ENCODE data around the gene SNX24.

SNX24 gene

DNA sequence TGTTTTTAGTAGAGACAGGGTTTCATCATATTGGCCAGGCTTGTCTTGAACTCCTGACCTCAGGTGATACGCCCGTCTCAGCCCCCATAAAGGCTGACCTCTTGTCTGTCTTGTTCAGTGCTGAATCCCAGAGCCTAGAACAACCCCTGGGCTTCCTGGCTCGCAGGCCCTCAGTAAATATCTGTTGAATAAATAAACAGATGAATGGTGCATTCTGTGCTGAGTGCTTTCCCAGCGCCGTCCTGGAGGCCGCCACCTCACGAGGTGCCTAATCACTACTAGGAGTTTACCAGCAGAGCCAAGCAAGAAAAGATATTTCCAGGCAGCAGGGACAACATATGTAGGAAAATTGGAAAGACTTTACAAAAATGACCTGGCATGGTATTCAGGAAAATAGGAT is 88.5 kb downstream of the SNX24 start:
- TF ChIP-seq, protein P1, sequence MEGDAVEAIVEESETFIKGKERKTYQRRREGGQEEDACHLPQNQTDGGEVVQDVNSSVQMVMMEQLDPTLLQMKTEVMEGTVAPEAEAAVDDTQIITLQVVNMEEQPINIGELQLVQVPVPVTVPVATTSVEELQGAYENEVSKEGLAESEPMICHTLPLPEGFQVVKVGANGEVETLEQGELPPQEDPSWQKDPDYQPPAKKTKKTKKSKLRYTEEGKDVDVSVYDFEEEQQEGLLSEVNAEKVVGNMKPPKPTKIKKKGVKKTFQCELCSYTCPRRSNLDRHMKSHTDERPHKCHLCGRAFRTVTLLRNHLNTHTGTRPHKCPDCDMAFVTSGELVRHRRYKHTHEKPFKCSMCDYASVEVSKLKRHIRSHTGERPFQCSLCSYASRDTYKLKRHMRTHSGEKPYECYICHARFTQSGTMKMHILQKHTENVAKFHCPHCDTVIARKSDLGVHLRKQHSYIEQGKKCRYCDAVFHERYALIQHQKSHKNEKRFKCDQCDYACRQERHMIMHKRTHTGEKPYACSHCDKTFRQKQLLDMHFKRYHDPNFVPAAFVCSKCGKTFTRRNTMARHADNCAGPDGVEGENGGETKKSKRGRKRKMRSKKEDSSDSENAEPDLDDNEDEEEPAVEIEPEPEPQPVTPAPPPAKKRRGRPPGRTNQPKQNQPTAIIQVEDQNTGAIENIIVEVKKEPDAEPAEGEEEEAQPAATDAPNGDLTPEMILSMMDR (IDR thresholded peaks at IDR 0.05; ENCODE audit: control extremely low read depth, extremely low read depth, low read depth, missing control alignments): no peak
- ChIA-PET CTCF (no interaction called here), POLR2A (no interaction called here)
- DNase-seq (ENCODE audit: extremely low spot score): no peak

DNA sequence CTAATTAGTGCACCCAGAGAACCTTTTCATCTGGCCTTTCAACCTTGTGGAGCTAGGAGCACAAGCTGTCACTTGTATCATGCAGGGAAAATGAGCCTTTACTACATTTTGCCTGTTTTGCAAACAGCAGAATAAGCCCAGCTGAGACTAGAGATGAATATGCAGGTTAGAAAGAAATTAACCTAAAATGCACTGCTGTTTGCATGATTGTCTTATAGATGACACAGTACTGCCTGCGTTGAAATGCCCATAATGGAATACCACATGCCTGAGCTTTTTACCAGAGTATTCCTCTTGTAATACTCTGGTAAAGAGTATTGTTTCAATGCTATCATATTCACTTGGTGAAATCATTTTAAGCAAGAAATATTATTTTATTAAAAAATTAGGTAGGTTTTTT is 90.7 kb downstream of the SNX24 start:
- CTCF ChIA-PET: interaction anchor here (1.5 kb wide), 1 partner anchor 10 kb away, joined by 9 read pairs; no protein-coding TSS in a partner anchor
- POLR2A ChIA-PET: no interaction called here
- TF ChIP-seq, protein P1 (IDR thresholded peaks at IDR 0.05; ENCODE audit: control extremely low read depth, extremely low read depth, low read depth, missing control alignments): no peak
- no peak for DNase-seq (ENCODE audit: extremely low spot score)

DNA sequence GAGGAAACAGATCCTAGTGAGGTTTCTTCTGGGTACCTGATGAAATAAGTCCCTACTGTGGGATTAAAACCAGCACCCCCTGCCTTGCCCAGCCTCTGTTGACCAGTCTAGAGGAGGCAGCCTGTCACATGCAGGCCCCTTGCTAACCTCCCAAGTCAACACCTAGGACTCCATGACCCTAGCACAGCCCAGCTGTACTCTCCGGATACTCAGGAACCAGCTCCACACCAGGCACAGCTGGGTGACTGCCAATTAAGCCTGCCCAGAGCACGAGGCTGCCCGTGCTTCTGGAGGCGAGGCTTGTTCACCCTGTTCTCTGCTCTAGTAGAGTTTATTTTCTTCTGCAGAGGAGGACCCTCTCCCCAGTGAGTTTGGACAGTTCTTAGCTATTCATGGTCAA is 92.5 kb downstream of the SNX24 start:
- TF ChIP-seq, protein P1 (IDR thresholded peaks at IDR 0.05; ENCODE audit: control extremely low read depth, extremely low read depth, low read depth, missing control alignments): no peak
- CTCF ChIA-PET: interaction anchor here (1.4 kb wide), 1 partner anchor 10 kb away, joined by 3 read pairs; no protein-coding TSS in a partner anchor
- no peak for DNase-seq (ENCODE audit: extremely low spot score)
- POLR2A ChIA-PET: no interaction called here

DNA sequence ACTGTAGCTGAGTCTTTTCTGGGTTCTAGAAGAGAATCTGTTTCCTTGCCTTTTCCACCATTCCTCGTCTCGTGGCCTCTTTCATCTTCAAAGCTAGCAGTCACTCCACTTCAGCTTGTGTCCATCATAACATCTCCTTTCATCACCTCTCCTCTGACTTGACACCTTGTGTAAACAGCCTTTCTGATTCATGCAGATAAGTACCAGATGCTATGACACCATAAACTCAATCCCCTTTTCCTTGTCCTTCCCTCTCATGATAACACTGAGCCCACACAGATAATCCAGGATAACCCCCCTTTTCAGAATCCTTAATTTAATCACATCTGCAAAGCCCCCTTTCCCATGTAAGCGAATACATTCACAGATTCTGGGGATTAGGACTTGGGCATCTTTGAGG is 95.5 kb downstream of the SNX24 start:
- TF ChIP-seq, protein P1 (IDR thresholded peaks at IDR 0.05; ENCODE audit: control extremely low read depth, extremely low read depth, low read depth, missing control alignments): no peak
- CTCF ChIA-PET: interaction anchor here (1.3 kb wide), 1 partner anchor 20 kb away, joined by 3 read pairs; no protein-coding TSS in a partner anchor
- POLR2A ChIA-PET: no interaction called here
- no peak for DNase-seq (ENCODE audit: extremely low spot score)

DNA sequence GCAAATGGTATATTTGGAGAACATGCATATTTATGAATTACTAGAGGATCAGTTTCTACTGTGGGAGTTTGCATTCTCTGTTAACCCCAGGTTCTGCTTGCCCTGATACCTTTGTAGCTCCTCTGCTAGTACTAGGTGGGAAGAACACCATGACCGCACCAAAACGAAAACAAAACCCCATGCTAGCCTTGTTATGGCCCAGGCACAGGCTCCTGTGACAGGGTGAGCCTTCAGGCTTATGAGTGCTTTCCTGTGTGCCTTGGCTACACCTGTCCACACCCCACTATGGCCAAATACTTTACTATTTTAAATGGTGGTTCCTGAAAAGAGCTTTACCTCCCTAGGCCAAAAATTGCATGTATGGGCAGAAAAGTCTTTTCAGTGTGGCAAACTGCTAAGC is 96.3 kb downstream of the SNX24 start:
- no peak for DNase-seq (ENCODE audit: extremely low spot score)
- TF ChIP-seq, protein P1 (IDR thresholded peaks at IDR 0.05; ENCODE audit: control extremely low read depth, extremely low read depth, low read depth, missing control alignments): no peak
- POLR2A ChIA-PET: no interaction called here
- CTCF ChIA-PET: interaction anchor here (1.3 kb wide), 1 partner anchor 21 kb away, joined by 3 read pairs; no protein-coding TSS in a partner anchor

DNA sequence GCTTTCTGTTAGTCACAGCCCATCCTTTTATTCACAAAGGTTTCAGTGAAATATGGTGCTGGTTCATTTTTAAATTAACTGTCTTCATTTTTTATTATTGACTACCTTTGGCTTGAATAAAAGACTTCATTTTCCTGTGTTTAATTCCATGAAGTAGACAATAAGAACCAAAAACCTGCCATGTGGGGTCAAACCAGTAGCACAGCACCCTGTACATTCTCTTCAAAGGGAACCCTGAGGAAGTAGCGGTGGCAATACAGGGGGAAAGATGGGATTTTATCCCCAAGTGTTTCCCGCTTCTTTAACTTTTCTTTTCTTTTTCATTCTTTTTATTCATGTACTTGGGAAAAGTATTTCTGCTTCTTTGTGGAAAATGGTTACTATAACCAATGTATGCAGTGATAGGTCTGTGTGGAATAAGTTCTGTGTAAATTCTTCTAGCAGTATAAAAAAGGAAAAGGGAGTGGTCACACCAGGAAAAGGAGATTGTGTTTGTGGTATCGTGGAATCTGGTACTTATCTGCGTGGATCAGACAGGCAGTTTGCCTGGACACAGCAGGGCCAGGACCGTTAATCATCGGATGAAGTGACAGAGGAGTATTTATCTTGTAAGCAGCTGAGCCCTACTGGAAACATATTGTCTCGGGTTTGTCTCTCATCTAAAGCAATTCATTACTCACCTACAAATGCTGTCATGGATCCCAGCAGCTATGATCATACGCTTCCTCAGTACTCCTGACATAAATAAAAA is 96.9 kb downstream of the SNX24 start:
- ChIA-PET POLR2A (no interaction called here), CTCF (interaction anchor here (1.3 kb wide), 1 partner anchor 21 kb away, joined by 3 read pairs; no protein-coding TSS in a partner anchor)
- DNase-seq (ENCODE audit: extremely low spot score): no peak
- TF ChIP-seq, protein P1 (IDR thresholded peaks at IDR 0.05; ENCODE audit: control extremely low read depth, extremely low read depth, low read depth, missing control alignments): no peak
